ENCODE results near the gene LHFPL3. TPM values are rescaled to one million over a fixed set of nuclear protein-coding genes. Genes with fewer than 3 reads are reported as not detected.

Gene LHFPL3
- total RNA-seq, 1 experiment from 2014 or later, result not detected

DNA sequence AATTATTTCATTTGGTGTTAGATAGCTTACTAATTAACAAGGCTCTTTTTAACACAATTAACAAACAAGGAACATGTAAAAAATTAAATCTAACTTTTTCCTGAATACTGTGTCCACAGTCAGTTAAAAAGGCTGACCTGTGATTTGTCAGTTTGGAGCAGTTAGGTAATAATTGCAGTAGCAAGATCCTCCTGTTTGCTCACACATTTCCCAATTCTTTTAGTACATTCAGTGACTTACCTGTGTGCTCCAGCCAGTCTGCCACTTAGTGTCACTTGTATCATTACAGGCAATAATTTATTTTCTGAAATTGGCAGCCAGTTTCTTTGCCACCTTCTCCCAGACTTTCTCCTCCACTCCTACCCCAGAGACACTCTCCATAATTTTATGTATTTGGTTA, 66.8 kb downstream of the LHFPL3 start:
- no peak overlapping the region for H4K8ac ChIP-seq (replicated peaks; ENCODE audit: insufficient read length, low read depth, low read length)
- H2BK5ac ChIP-seq (ENCODE audit: insufficient read length, low read length), result no peak overlapping the region
- H2BK12ac ChIP-seq (ENCODE audit: insufficient read length, low read depth, low read length), result no peak overlapping the region
- no peak for DNase-seq
- no peak overlapping the region for H3K4me2 ChIP-seq (ENCODE audit: insufficient read depth, insufficient read length, low read length)
- H3K23me2 ChIP-seq (ENCODE audit: insufficient read length, low read depth, low read length, poor library complexity, severe bottlenecking), result no peaks in the 10 kb centered on the region
- peaks cover 0 to 4% (median 0%) of the 10 kb centered on the region in 3 experiments; a peak in 2 of 7 replicates for H3K36me3 Mint-ChIP-seq (ENCODE audit: insufficient read depth in 1 of 3, low read depth in 3 of 3)
- H3K4ac ChIP-seq (ENCODE audit: low read depth, low read length), result no peak overlapping the region
- H3K9ac ChIP-seq (ENCODE audit: extremely low read depth, insufficient read length, low read length), result no peak overlapping the region
- no peak overlapping the region for H2BK15ac ChIP-seq (ENCODE audit: low read depth, low read length)
- no peak overlapping the region for H3K27ac Mint-ChIP-seq
- H3T11ph ChIP-seq (ENCODE audit: low read length), result no peak overlapping the region
- no peaks in the 10 kb centered on the region for H4K20me1 ChIP-seq (ENCODE audit: control insufficient read depth, insufficient read depth, insufficient read length)
- no peaks in the 10 kb centered on the region for H3K9me3 ChIP-seq (ENCODE audit: control insufficient read depth, low read depth, low read length)
- no peak overlapping the region for H4K91ac ChIP-seq (ENCODE audit: insufficient read length, low read depth, low read length)
- no peak overlapping the region for H2BK120ac ChIP-seq (ENCODE audit: low read depth, low read length, poor library complexity, severe bottlenecking)
- H3K27ac ChIP-seq (ENCODE audit: insufficient read length, low read depth, low read length), result no peak overlapping the region
- H3K9me3 Mint-ChIP-seq, result peaks cover under 1 to 6% of the 10 kb centered on the region in 2 experiments; a peak in 2 of 5 replicates
- no peak overlapping the region for H3K4me3 Mint-ChIP-seq
- no peaks in the 10 kb centered on the region for H3K4me1 Mint-ChIP-seq
- no peak overlapping the region for H2BK20ac ChIP-seq (ENCODE audit: low read depth, low read length, poor library complexity, severe bottlenecking)
- H3K79me2 ChIP-seq (ENCODE audit: insufficient read depth, low read length), result no peaks in the 10 kb centered on the region
- no peak overlapping the region for H3K56ac ChIP-seq (ENCODE audit: insufficient read length, low read depth, low read length)
- H3K23ac ChIP-seq (ENCODE audit: insufficient read length, low read depth, low read length), result no peak overlapping the region
- no peaks in the 10 kb centered on the region for H3K27me3 ChIP-seq (ENCODE audit: insufficient read depth, low read length)
- no peaks in the 10 kb centered on the region for H3K79me1 ChIP-seq (ENCODE audit: insufficient read depth, low read depth, low read length, poor library complexity, severe bottlenecking)
- no peak overlapping the region for H2AK5ac ChIP-seq (ENCODE audit: insufficient read length, low read length)
- TF ChIP-seq, protein P1, sequence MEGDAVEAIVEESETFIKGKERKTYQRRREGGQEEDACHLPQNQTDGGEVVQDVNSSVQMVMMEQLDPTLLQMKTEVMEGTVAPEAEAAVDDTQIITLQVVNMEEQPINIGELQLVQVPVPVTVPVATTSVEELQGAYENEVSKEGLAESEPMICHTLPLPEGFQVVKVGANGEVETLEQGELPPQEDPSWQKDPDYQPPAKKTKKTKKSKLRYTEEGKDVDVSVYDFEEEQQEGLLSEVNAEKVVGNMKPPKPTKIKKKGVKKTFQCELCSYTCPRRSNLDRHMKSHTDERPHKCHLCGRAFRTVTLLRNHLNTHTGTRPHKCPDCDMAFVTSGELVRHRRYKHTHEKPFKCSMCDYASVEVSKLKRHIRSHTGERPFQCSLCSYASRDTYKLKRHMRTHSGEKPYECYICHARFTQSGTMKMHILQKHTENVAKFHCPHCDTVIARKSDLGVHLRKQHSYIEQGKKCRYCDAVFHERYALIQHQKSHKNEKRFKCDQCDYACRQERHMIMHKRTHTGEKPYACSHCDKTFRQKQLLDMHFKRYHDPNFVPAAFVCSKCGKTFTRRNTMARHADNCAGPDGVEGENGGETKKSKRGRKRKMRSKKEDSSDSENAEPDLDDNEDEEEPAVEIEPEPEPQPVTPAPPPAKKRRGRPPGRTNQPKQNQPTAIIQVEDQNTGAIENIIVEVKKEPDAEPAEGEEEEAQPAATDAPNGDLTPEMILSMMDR (conservative IDR thresholded peaks at IDR 0.05), result no peak
- no peak overlapping the region for H3K14ac ChIP-seq (ENCODE audit: insufficient read depth, low read length)
- H4K5ac ChIP-seq (ENCODE audit: insufficient read length, low read depth, low read length), result no peak overlapping the region
- H3K4me1 ChIP-seq (ENCODE audit: insufficient read depth, low read length), result no peaks in the 10 kb centered on the region
- H3K18ac ChIP-seq (ENCODE audit: insufficient read length, low read depth, low read length), result no peak overlapping the region
- no peak overlapping the region for H2AFZ ChIP-seq (ENCODE audit: low read length)
- no peaks in the 10 kb centered on the region for H3K27me3 Mint-ChIP-seq (ENCODE audit: low read depth)
